Spleen (tissue), 11 donors: ENCODE data around the gene STAU1. TPM values are rescaled to one million over a fixed set of nuclear protein-coding genes. Genes with fewer than 3 reads are reported as not detected.
A peak's percentile ranks its signal among the peaks of the same experiment; 100 is the strongest.
"Not testable (repeated sequence)": the region's sequence is repeated elsewhere in the genome, so short reads cannot be mapped to it uniquely, and the experiment has no call there.

ENCODE experiments used
- DNase-seq: peaks from one replicate; pipeline ENCODE4 v3.0.0-alpha.2; 2020
- H3K27ac ChIP-seq, 8 donors: fragments of 200-600 bp; sonication (generic) in 7 of 8; 1 replicate in 4 of 8; 2 replicates in 4 of 8; pipeline versions ENCODE4 v1.5.0 to v1.8.0; 2016 to 2021; ENCODE audit warnings: inconsistent platforms in 4 of 8, mild to moderate bottlenecking in 4 of 8, moderate library complexity in 1 of 8
- H3K27me3 ChIP-seq, 7 donors: fragments of 200-600 bp; sonication (generic) in 6 of 7; replicated peaks in 1 of 7; 1 replicate in 4 of 7; 2 replicates in 3 of 7; pipeline versions ENCODE4 v1.5.0 to v1.8.0; 2016 to 2021; ENCODE audit warnings: inconsistent platforms in 3 of 7, mild to moderate bottlenecking in 1 of 7
- H3K36me3 ChIP-seq, 6 donors: fragments of 200-600 bp; sonication (generic) in 5 of 6; 1 replicate in 4 of 6; 2 replicates in 2 of 6; pipeline versions ENCODE4 v1.5.0 to v1.8.0; 2016 to 2021; ENCODE audit warnings: inconsistent platforms in 2 of 6
- H3K4me1 ChIP-seq, 6 donors: fragments of 200-600 bp; sonication (generic) in 5 of 6; 1 replicate in 3 of 6; 2 replicates in 3 of 6; pipeline versions ENCODE4 v1.5.0 to v1.8.0; 2016 to 2021; ENCODE audit warnings: inconsistent platforms in 3 of 6
- H3K4me3 ChIP-seq, 8 donors: fragments of 200-600 bp; sonication (generic) in 7 of 8; 1 replicate in 4 of 8; 2 replicates in 4 of 8; pipeline versions ENCODE4 v1.5.0 to v1.8.0; 2016 to 2021; ENCODE audit warnings: inconsistent platforms in 4 of 8, mild to moderate bottlenecking in 4 of 8, moderate library complexity in 2 of 8
- H3K9me3 ChIP-seq, 8 donors: fragments of 200-600 bp; sonication (generic) in 7 of 8; 1 replicate in 4 of 8; 2 replicates in 4 of 8; pipeline versions ENCODE4 v1.5.0 to v1.8.0; 2016 to 2021; ENCODE audit warnings: inconsistent platforms in 4 of 8
- POLR2A ChIP-seq, 3 donors: fragments of 450-650 bp; IDR thresholded peaks; one replicate each; pipeline ENCODE4 v1.5.1; 2017; ENCODE audit warnings: antibody characterized with exemption in 3 of 3, mild to moderate bottlenecking in 1 of 3
- POLR2AphosphoS5 ChIP-seq, 3 donors: sonication (generic); formaldehyde crosslinking; IDR thresholded peaks; one replicate each; pipeline ENCODE4 v1.5.1; 2017; ENCODE audit warnings: antibody characterized with exemption in 3 of 3
- WGBS, 5 donors: extraction: QIAGEN DNeasy Blood & Tissue Kit in 3 of 5; methylation state at CpG; one replicate each; pipeline versions ENCODE4 v1.1.5 to v1.1.7; 2013 to 2018; 5-methylcytosine and 5-hydroxymethylcytosine counted together
- intact Hi-C: fragments of 100-400 bp; cut with DNase I; formaldehyde crosslinking; loops from one replicate; pipeline ENCODE4 v1.15.0; 2023; ENCODE audit warnings: low total_unique reads
- polyA plus RNA-seq, 3 donors: library from polyadenylated mRNA; stranded (reverse); fragments of 200-250 nt; gene quantifications; one replicate each; pipeline ENCODE4 v1.2.1, GENCODE V29; 2013
- total RNA-seq, 7 donors: library from RNA; depleted of rRNA in 3 of 7; stranded (reverse); fragments of >200 nt in 3 of 7; fragmentation: NEBNext Ultra II Directional in 4 of 7; extraction: Animal tissue kit (Norgen Biotek cat#: 25700) in 4 of 7; gene quantifications; one replicate each; pipeline versions ENCODE4 v1.1.0 to v1.2.1, GENCODE V29; 2016 to 2021
- TF ChIP-seq, protein P1 (sequence below), 11 experiments: fragments of 200-600 bp in 7 of 11; fragments of 450-650 bp in 4 of 11; sonication (generic) in 4 of 11; IDR thresholded peaks in 8 of 11; conservative IDR thresholded peaks in 3 of 11; 1 replicate in 7 of 11; 2 replicates in 4 of 11; pipeline versions ENCODE4 v1.4.0 to v1.8.0; 2016 to 2021; ENCODE audit warnings: antibody characterized with exemption in 11 of 11, inconsistent platforms in 4 of 11, mild to moderate bottlenecking in 1 of 11
- donor health status: healthy with polysubstance abuse.
- donor health status: DM: no; HTN: no; CAD: no; lungs with moderate emphysema.
- donor health status: DM: no; HTN: no; CAD: no.
- donor health status: Bipolar disorder and iron deficiency.
- donor health status: healthy.
- donor health status: DM: no; HTN: no; CAD: no.
- donor health status: DM: yes; HTN: yes; CAD: no.

The STAU1 gene
- total and polyA plus RNA-seq, 10 donors = 18.5 to 76.9 (median 59.5) TPM

- H3K27me3 ChIP-seq = no peaks in the 10 kb centered on the region
- H3K9me3 ChIP-seq = no peaks in the 10 kb centered on the region
- DNase-seq = peak; percentile 80
- H3K27ac ChIP-seq = peak overlapping the region; percentile 81 to 98 (median 92)
- peaks cover 8 to 44% (median 24%) of the 10 kb centered on the region in 6 donors for H3K4me1 ChIP-seq
- TF ChIP-seq POLR2A (IDR thresholded peaks at IDR 0.05) (no peak), POLR2AphosphoS5 (IDR thresholded peaks at IDR 0.05) (no peak)
- TF ChIP-seq, protein P1, sequence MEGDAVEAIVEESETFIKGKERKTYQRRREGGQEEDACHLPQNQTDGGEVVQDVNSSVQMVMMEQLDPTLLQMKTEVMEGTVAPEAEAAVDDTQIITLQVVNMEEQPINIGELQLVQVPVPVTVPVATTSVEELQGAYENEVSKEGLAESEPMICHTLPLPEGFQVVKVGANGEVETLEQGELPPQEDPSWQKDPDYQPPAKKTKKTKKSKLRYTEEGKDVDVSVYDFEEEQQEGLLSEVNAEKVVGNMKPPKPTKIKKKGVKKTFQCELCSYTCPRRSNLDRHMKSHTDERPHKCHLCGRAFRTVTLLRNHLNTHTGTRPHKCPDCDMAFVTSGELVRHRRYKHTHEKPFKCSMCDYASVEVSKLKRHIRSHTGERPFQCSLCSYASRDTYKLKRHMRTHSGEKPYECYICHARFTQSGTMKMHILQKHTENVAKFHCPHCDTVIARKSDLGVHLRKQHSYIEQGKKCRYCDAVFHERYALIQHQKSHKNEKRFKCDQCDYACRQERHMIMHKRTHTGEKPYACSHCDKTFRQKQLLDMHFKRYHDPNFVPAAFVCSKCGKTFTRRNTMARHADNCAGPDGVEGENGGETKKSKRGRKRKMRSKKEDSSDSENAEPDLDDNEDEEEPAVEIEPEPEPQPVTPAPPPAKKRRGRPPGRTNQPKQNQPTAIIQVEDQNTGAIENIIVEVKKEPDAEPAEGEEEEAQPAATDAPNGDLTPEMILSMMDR (IDR thresholded peaks at IDR 0.05 in 8 of 11, conservative IDR thresholded peaks at IDR 0.05 in 3 of 11) = no peak
- WGBS, 5 donors = 69 to 79% (median 72%) methylated on average over 26 to 28 of the region's 28 CpGs
- H3K4me3 ChIP-seq = peak overlapping the region; percentile 58 to 83 (median 68)
- peaks cover 0 to 44% (median 40%) of the 10 kb centered on the region in 6 donors for H3K36me3 ChIP-seq
- intact Hi-C loops = no loop called here
Measured at GRCh38 chr20:49219924-49220831, 32.0 kb upstream of the STAU1 start.

- DNase-seq = peak; percentile 99
- peak in 2 of 3 donors; percentile 43 to 66 for TF ChIP-seq POLR2A (IDR thresholded peaks at IDR 0.05)
- TF ChIP-seq POLR2AphosphoS5 (IDR thresholded peaks at IDR 0.05) = peak; percentile 98
- TF ChIP-seq, protein P1 (IDR thresholded peaks at IDR 0.05 in 8 of 11, conservative IDR thresholded peaks at IDR 0.05 in 3 of 11) = peak in 2 of 11 experiments; percentile 29 to 38
- no peaks in the 10 kb centered on the region for H3K27me3 ChIP-seq
- H3K4me3 ChIP-seq = peak within 1 kb of the TSS; percentile 58 to 83 (median 68)
- WGBS, 5 donors = 0 to 1% (median 0%) methylated on average over 35 to 46 of the region's 46 CpGs
- H3K36me3 ChIP-seq = peaks cover 0 to 35% (median 32%) of the 10 kb centered on the region in 6 donors
- H3K27ac ChIP-seq = peak within 1 kb of the TSS; percentile 81 to 98 (median 92)
- H3K9me3 ChIP-seq = no peaks in the 10 kb centered on the region
- intact Hi-C loops = no loop called here
- H3K4me1 ChIP-seq = peaks cover 8 to 44% (median 24%) of the 10 kb centered on the region in 6 donors
Measured at GRCh38 chr20:49219091-49219923, 31.2 kb upstream of the STAU1 start, which contains the start of gene DDX27. Gene DDX27 (plus strand): TSS chr20:49219416. CDS start chr20:49219449, 33 bp downstream.

DNA sequence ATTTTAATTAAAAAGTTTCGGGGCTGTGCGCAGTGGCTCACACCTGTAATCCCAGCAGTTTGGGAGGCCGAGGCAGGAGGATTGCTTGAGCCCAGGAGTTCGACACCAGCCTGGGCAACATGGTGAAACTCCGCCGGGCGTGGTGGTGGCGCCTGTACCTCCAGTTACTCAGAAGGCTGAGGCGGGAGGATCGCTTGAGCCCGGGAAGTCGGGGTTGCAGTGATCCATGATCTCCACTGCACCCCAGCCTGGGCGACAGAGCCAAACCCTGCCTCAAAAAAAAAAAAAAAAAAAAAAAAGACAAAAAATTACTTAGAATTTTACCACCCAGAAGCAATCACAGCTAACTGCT, 30.6 kb upstream of the STAU1 start:
- 57 to 65% (median 61%) methylated on average over 13 of the region's 13 CpGs for WGBS, 5 donors
- peak; percentile 87 for DNase-seq
- Histone ChIP-seq H3K36me3 (peaks cover 0 to 30% (median 26%) of the 10 kb centered on the region in 6 donors), H3K4me3 (peak overlapping the region in 5 of 8 donors; percentile 64 to 83 (median 68)), H3K4me1 (peaks cover 8 to 44% (median 24%) of the 10 kb centered on the region in 6 donors), H3K27ac (peak overlapping the region in 7 of 8 donors; percentile 88 to 98 (median 93))
- H3K27me3 ChIP-seq, intact Hi-C loops, H3K9me3 ChIP-seq: not testable (repeated sequence)

GRCh38 chr20:49216991-49217578, 29.0 kb upstream of the STAU1 start:
- Histone ChIP-seq H3K4me1 (peaks cover 8 to 44% (median 24%) of the 10 kb centered on the region in 6 donors), H3K9me3 (no peaks in the 10 kb centered on the region), H3K27me3 (no peaks in the 10 kb centered on the region), H3K36me3 (peaks cover 0 to 13% (median 9%) of the 10 kb centered on the region in 6 donors), H3K4me3 (peak overlapping the region in 1 of 8 donors; percentile 27), H3K27ac (peak overlapping the region in 2 of 8 donors; percentile 21 to 55)
- TF ChIP-seq POLR2A (IDR thresholded peaks at IDR 0.05) (no peak), POLR2AphosphoS5 (IDR thresholded peaks at IDR 0.05) (peak in 1 of 3 donors; percentile 71)
- TF ChIP-seq, protein P1 (IDR thresholded peaks at IDR 0.05 in 8 of 11, conservative IDR thresholded peaks at IDR 0.05 in 3 of 11) = peak; percentile 77 to 92 (median 88)
- peak; percentile 97 for DNase-seq
- 12 to 25% (median 20%) methylated on average over 11 of the region's 11 CpGs for WGBS, 5 donors
- intact Hi-C loops = loop anchor here (2.0 kb wide), 1 partner anchor 82 kb away; no protein-coding TSS in a partner anchor
